MM.1S (cell line): Measurements from ENCODE around the gene GPRC5D.

Experiments used
- DNase-seq: peaks from one replicate; pipeline ENCODE4 v3.0.0-alpha.2; 2015
- H2AFZ ChIP-seq: fragments of 300-600 bp; sonication (generic); 2 replicates; pipeline ENCODE4 v1.6.0; 2016; ENCODE audit warnings: antibody characterized with exemption, low read length
- H3F3A ChIP-seq: fragments of 300-600 bp; sonication (generic); 2 replicates; pipeline ENCODE4 v1.6.1; 2016; ENCODE audit warnings: mild to moderate bottlenecking, antibody characterized with exemption, low read length, moderate library complexity, mixed read lengths; ENCODE audit not compliant: insufficient read depth
- H3K27ac ChIP-seq: fragments of 300-600 bp; sonication (generic); 2 replicates; pipeline ENCODE4 v1.5.1; 2016; ENCODE audit warnings: mild to moderate bottlenecking, low read length
- H3K27me3 ChIP-seq: fragments of 300-600 bp; sonication (generic); replicated peaks from 2 replicates; pipeline ENCODE4 v1.6.0; 2016; ENCODE audit warnings: low read length; ENCODE audit not compliant: insufficient read depth
- H3K36me3 ChIP-seq: fragments of 300-600 bp; sonication (generic); replicated peaks from 2 replicates; pipeline ENCODE4 v1.6.1; 2016; ENCODE audit warnings: mild to moderate bottlenecking, low read length, mixed read lengths; ENCODE audit not compliant: insufficient read depth
- H3K4me1 ChIP-seq: fragments of 300-600 bp; sonication (generic); 2 replicates; pipeline ENCODE4 v1.6.1; 2016; ENCODE audit warnings: low read length, mixed read lengths
- H3K4me2 ChIP-seq: fragments of 300-600 bp; sonication (generic); 2 replicates; pipeline ENCODE4 v1.6.0; 2016; ENCODE audit warnings: low read depth, low read length
- H3K4me3 ChIP-seq: fragments of 300-600 bp; sonication (generic); 2 replicates; pipeline ENCODE4 v1.5.1; 2016; ENCODE audit warnings: low read length, mixed read lengths
- H3K79me2 ChIP-seq: fragments of 300-600 bp; sonication (generic); 2 replicates; pipeline ENCODE4 v1.6.1; 2016; ENCODE audit warnings: mixed run types, low read length, mixed read lengths
- H3K9ac ChIP-seq: fragments of 300-600 bp; sonication (generic); 2 replicates; pipeline ENCODE4 v1.6.1; 2016; ENCODE audit warnings: low read length, mixed read lengths
- H3K9me2 ChIP-seq: fragments of 300-600 bp; sonication (generic); replicated peaks from 2 replicates; pipeline ENCODE4 v1.6.1; 2016; ENCODE audit warnings: mild to moderate bottlenecking, low read length, mixed read lengths; ENCODE audit not compliant: insufficient read depth
- H3K9me3 ChIP-seq: fragments of 300-600 bp; sonication (generic); replicated peaks from 2 replicates; pipeline ENCODE4 v1.6.1; 2016; ENCODE audit warnings: mild to moderate bottlenecking, low read length, mixed read lengths; ENCODE audit not compliant: insufficient read depth
- H4K20me1 ChIP-seq: fragments of 300-600 bp; sonication (generic); 2 replicates; pipeline ENCODE4 v1.6.1; 2016; ENCODE audit warnings: mild to moderate bottlenecking, low read length, moderate library complexity, mixed read lengths; ENCODE audit not compliant: insufficient read depth
- CTCF ChIP-seq: fragments of 300-600 bp; sonication (generic); IDR thresholded peaks from 2 replicates; pipeline ENCODE4 v1.5.1; 2016; ENCODE audit warnings: antibody characterized with exemption, low read length, mixed read lengths
- EZH2 ChIP-seq: fragments of 300-600 bp; sonication (generic); optimal IDR thresholded peaks from 2 replicates; pipeline ENCODE3; 2017; ENCODE audit warnings: low read depth, mild to moderate bottlenecking, antibody characterized with exemption, low read length, mixed read lengths
- EZH2phosphoT487 ChIP-seq: fragments of 300-600 bp; sonication (generic); IDR thresholded peaks from 2 replicates; pipeline ENCODE4 v1.6.1; 2018; ENCODE audit warnings: antibody characterized with exemption, low read length

GPRC5D gene

GRCh38 chr12:12992418-12993130 is 40.6 kb upstream of the GPRC5D start:
- Histone ChIP-seq H3K4me1 (peaks cover 6% of the 10 kb centered on the region; the same call in 1 of the 2 replicates), H3K9me2 (no peaks in the 10 kb centered on the region), H4K20me1 (no peaks in the 10 kb centered on the region), H3K27ac (peak overlapping the region; percentile 44; the same call in 1 of the 2 replicates), H3K79me2 (peaks cover 9% of the 10 kb centered on the region), H3K9ac (no peak overlapping the region; the same call in 1 of the 2 replicates), H3K36me3 (no peaks in the 10 kb centered on the region), H3K27me3 (no peaks in the 10 kb centered on the region), H3K9me3 (no peaks in the 10 kb centered on the region), H3K4me3 (peak overlapping the region; percentile 17; the same call in 1 of the 2 replicates), H3F3A (peaks cover 5% of the 10 kb centered on the region; the same call in 1 of the 2 replicates), H3K4me2 (peak overlapping the region; percentile 21), H2AFZ (no peak overlapping the region)
- DNase-seq, result peak; percentile 59
- TF ChIP-seq EZH2, result no peak
- no peak for TF ChIP-seq EZH2phosphoT487
- no peak for TF ChIP-seq CTCF

GRCh38 chr12:12990700-12991468 is 38.9 kb upstream of the GPRC5D start:
- Histone ChIP-seq H3K9me3 (no peaks in the 10 kb centered on the region), H2AFZ (no peak overlapping the region), H3F3A (peaks cover 5% of the 10 kb centered on the region; the same call in 1 of the 2 replicates), H3K27me3 (no peaks in the 10 kb centered on the region), H3K4me1 (0 out of 2 replicates have a peak, but pooled peaks cover 6% of the 10 kb centered on the region), H3K4me3 (no peak overlapping the region), H3K27ac (no peak overlapping the region), H3K4me2 (no peak overlapping the region), H3K9ac (no peak overlapping the region), H3K36me3 (peaks cover 5% of the 10 kb centered on the region; the same call in 1 of the 2 replicates), H4K20me1 (no peaks in the 10 kb centered on the region), H3K79me2 (peaks cover 9% of the 10 kb centered on the region), H3K9me2 (no peaks in the 10 kb centered on the region)
- TF ChIP-seq EZH2phosphoT487 (no peak), EZH2 (no peak), CTCF (no peak)
- DNase-seq, result no peak

GRCh38 chr12:12987421-12987820 is 35.5 kb upstream of the GPRC5D start:
- no peak for TF ChIP-seq CTCF
- no peak for TF ChIP-seq EZH2
- no peak for TF ChIP-seq EZH2phosphoT487
- H3K4me3 ChIP-seq, result no peak overlapping the region
- no peak overlapping the region for H3K4me2 ChIP-seq
- H3K79me2 ChIP-seq, result peaks cover 4% of the 10 kb centered on the region
- no peak overlapping the region for H2AFZ ChIP-seq
- H3K9ac ChIP-seq, result no peak overlapping the region
- H3K9me2 ChIP-seq, result no peaks in the 10 kb centered on the region
- H3F3A ChIP-seq, result no peaks in the 10 kb centered on the region
- H3K27me3 ChIP-seq, result no peaks in the 10 kb centered on the region
- H3K36me3 ChIP-seq, result peaks cover 5% of the 10 kb centered on the region; the same call in 1 of the 2 replicates
- H3K27ac ChIP-seq, result no peak overlapping the region
- 0 out of 2 replicates have a peak, but pooled peaks cover 2% of the 10 kb centered on the region for H3K4me1 ChIP-seq
- H4K20me1 ChIP-seq, result no peaks in the 10 kb centered on the region
- DNase-seq, result no peak
- H3K9me3 ChIP-seq, result no peaks in the 10 kb centered on the region
